ENCODE measurements around the gene TSPYL6.
"Not testable (repeated sequence)": the region's sequence is repeated elsewhere in the genome, so short reads cannot be mapped to it uniquely, and the experiment has no call there.

- TF ChIP-seq CTCF, EP300, POLR2A (IDR thresholded peaks at IDR 0.05): not testable (repeated sequence)
Observed at GRCh38 chr2:54294665-54295064, 38.6 kb upstream of the TSPYL6 start.
